Subcutaneous adipose tissue (tissue), 4 donors: ENCODE measurements around the gene CSF1R. TPM values are rescaled to one million over a fixed set of nuclear protein-coding genes. Genes with fewer than 3 reads are reported as not detected.

ENCODE experiments used
- CTCF ChIP-seq: fragments of 450-650 bp; IDR thresholded peaks from one replicate; pipeline ENCODE4 v1.5.1; 2016; ENCODE audit warnings: low read depth, mild to moderate bottlenecking, control low read depth, antibody characterized with exemption, moderate library complexity
- total RNA-seq, 4 donors: library from RNA; depleted of rRNA; stranded (reverse); fragments of >200 nt; gene quantifications; one replicate each; pipeline ENCODE4 v1.1.0, GENCODE V29; 2016

The CSF1R gene
- total RNA-seq, 4 donors from 2014 or later: 35.2 to 152 (median 79.7) TPM

GRCh38 chr5:150057511-150057910 is 28.8 kb downstream of the CSF1R start:
- TF ChIP-seq CTCF: no peak

DNA sequence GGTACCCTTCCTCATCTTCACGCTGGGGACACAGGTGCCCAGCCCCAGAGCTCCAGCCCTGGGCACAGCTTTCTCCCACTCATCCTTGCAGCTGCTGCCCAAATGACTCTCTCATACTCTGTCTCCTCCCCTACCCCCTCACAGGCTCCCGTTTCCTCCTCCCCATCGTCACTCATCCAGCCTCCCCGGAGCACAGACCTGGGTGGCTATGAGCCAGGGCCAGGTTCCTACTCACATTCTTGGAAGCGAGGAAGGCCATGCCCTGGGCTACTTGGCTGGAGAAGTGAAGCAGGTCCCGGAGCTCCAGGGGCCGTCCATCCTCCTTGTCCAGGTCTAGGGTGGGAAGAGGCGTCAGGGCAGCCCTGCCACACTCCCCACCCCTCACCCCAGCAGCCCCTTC is 29.3 kb downstream of the CSF1R start:
- no peak for TF ChIP-seq CTCF

DNA sequence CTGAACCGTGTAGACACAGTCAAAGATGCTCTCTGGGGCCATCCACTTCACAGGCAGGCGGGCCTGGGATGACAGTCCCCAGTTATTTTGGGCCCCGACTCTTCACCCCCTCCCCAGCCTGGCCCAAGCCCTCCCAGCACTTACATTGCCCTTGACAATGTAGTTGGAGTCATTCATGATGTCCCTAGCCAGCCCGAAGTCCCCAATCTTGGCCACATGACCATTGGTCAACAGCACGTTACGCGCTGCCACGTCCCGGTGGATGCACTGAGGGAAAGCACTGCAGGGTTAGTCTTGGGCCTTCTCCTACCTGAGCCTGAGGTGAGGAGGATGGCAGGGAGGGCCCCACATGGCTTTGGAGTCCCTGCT is 30.3 kb downstream of the CSF1R start:
- TF ChIP-seq CTCF: no peak

DNA sequence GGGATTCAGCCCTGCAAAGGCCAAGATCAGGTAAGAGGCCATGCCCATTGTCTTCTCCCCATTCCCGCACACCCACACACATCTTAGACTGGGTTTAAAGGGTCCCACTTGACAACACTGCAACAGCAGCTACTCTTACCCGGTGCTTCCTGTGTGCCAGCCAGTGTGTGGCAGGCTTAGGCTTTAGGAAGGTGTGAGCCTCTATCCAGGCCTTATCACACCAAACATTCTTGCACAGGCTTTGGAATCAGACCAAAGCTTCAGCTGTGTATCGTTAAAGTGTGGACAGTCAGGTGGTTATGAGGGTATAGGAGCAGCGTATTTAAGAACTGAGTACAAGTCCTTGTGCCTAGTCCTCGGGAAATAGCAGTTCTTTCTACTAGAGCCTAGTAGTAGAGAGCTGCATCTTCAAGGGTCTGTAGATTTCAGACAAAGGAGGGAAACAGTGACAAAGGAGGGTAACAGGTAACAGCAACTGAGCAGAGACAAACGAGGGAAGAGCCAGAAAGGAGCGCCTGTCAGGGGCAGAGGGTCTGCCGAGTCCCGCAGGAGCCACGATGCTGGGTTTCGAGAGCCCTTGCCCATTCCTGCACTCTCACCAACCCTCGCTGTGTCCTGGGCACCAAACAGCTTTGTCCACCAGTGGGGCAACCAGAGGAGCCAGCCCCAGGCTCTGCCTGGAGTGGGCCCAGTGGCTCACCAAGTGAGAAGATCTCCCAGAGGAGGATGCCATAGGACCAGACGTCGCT is 30.9 kb downstream of the CSF1R start:
- TF ChIP-seq CTCF: no peak

DNA sequence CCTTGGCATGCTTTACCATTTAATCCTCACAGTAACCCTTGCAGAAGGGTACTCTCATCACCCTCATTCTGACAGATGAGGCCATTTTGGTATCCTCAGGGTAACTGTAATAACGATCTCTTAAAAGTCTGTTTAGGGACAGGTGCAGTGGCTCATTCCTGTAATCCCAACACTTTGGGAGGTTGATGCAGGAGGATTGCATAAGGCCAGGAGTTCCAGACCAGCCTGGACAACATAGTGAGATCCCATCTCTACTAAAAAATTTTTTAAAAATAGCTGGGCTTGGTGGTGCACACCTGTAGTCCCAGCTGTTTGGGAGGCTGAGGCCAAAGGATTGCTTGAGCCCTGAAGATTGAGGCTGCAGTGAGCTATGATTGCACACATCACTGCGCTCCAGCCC is 31.8 kb downstream of the CSF1R start:
- TF ChIP-seq CTCF: no peak

GRCh38 chr5:150053713-150054392 is 32.5 kb downstream of the CSF1R start:
- no peak for TF ChIP-seq CTCF

- no peak for TF ChIP-seq CTCF
Measured at GRCh38 chr5:150052956-150053712, 33.2 kb downstream of the CSF1R start.
